Suppressor macrophage treated with lipopolysaccharide for 4 hours (primary cell): ENCODE measurements around the gene TNFSF4.
"Not testable (repeated sequence)": the region's sequence is repeated elsewhere in the genome, so short reads cannot be mapped to it uniquely, and the experiment has no call there.

Source experiments
- DNase-seq: peaks from one replicate; pipeline ENCODE4 v3.0.0-alpha.2; 2020

TNFSF4 gene

DNA sequence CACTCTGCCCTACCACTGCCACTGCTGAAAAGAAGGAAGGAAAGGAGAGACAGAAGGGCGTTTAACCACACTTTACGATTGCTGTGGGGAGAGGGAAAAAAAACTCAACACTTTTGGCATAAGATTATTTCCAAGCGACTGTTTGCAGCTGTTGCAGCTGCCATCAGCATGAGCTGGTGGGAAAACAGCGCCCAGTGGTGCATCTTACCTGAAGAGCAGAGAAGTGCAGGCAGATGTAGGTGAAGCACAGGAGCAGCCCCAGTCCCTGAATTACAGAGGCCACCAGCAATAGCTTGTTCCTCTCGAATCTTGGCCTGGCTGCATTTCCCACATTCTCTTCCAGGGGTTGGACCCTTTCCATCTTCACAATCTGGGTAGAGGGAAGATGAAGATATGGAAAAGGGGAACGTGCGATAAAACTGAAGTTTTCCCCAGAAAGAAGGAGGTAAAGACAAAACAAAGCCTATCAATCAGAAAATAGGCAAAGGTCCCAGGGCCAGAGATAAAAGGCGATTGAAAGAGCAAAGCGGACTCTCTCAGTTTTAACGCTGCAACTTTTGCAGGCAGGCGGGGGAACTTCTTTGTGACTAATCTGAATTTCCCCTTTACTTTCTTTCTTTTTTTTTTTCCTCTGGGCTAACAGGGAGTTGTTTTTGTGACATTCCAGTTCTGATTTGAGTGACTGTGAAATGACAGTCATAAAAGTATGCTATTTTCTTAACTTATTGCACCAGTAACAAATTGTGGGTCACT is at the start of gene TNFSF4:
Gene TNFSF4, minus strand, starts transcription at position 516 of the 753 bp plus-strand sequence. Its CDS starts 155 bp downstream, at position 361.
- peak; percentile 75 for DNase-seq

- DNase-seq: peak; percentile 54
These were observed 48.2 kb upstream of the TNFSF4 start for GRCh38 chr1:173255214-173255813.

GRCh38 chr1:173253046-173253445 is 45.9 kb upstream of the TNFSF4 start:
- no peak for DNase-seq

DNA sequence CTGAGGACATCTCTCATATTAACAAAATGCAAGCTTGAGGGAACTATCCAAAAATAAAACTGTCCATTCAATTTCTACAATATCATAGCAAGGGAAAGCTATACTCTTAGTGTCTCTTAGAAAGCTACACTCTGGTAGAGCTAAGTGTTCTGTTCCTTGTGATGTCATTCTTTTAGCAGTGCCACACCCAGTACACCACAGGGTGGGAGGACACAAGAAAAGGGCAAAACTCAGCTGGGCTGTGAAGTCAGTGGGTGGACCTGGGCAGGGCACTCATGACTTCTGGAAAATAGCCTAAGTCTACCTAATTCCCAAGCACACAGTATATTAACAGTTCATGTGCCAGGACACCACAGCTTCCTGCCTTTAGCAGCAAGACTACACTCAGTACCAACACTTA is 42.2 kb upstream of the TNFSF4 start:
- DNase-seq: peak; percentile 44

DNA sequence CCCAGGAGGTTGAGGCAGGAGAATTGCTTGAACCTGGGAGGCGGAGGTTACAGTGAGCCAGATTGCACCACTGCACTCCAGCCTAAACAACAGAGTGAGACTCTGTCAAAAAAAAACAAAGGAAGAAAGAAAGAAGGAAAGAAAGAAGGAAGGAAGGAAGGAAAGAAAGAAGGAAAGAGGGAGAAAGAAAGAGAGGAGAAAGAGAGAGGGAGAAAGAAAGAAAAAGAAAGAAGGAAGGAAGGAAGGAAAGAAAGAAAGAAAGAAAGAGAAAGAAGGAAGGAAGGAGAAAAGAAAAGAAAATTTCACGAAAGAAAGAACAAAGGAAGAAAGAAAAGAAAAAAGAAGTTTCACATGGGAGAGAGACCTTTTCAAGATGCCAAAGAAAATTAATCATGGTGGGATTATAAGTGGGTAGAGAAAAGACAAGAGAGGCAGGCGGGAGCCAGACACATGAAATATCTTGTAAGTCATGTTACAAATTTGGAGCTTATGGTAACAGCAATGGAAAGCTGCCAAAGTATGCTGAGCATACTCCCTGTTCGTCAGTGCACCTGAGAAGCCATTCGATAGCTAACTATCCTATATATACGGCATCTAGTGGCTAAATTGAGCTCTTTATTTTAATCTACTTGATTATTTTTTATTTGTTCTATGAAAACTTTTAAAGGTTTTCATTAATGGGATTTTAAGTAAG is 41.3 kb upstream of the TNFSF4 start:
- DNase-seq: no peak

DNA sequence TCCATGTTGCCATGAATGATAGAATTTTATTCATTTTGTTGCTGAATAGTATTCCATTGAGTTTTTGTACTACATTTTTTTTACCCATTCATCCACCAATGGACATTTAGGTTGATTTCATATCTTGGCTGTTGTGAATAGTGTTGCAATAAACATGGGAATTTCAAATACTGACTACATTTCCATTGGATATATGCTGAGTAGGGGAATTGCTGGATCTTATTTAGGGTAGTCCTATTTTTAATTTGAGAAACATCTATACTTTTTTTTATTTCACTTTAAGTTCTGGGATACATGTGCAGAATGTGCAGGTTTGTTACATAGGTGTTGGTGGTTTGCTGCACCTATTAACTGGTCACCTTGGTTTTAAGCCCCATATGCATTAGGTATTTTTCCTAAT is 38.8 kb upstream of the TNFSF4 start:
- DNase-seq: no peak

DNA sequence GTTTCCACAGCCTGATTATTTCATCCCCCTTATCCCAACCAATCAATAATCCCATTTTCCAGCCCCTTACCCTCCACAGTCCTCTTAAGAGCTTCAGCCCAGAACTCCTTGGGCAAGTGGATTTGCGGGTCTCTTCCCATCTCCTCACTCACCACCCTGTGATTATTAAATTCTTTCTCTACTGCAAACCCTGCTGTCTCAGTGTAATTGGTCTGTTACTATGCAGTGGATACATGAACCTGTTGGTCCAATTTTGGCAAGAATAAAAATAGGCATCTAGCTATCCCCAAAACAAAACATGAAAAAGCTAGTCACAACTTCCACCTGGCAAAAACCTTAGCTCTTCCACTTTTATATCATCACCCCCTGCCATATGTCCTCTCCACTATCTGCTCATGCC is 36.2 kb upstream of the TNFSF4 start:
- DNase-seq: no peak

DNA sequence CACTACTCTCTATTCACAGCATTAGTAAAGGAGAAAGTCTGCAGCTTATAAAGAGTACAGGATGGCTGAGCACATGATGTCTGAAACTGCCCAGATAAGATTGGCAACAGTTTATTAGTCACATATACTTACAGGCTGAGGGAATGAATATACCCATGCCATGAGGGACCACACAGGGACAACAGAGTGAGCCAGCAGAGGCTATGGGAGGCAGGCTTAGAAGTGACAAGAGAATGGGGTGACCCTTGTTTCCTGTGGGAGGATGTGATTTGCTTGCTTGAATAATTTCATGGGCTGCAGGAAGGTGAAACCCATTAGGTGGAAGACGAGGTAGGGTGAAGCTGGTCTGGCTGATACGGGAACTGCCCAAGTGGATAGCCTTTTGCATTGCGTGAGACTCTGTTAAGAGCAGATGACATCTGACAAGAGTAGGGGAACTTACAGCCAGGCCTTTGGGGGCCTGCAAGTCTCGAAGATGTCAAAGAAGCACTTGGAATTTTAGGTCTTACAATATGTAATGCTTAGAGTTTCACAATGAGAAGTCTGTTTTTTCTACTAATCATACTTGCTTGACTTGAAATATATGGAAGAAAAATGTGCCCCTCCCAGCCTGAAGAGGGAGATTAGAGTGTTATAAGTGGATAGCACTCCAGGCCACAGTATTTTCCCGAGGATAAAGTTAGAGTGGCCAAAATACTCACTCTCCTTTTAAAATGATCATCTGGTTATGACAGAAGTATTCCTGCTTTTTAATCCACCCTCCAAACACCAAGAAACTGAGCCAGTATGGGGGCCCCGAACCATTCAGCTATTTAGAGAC is 34.6 kb upstream of the TNFSF4 start:
- DNase-seq: no peak

DNA sequence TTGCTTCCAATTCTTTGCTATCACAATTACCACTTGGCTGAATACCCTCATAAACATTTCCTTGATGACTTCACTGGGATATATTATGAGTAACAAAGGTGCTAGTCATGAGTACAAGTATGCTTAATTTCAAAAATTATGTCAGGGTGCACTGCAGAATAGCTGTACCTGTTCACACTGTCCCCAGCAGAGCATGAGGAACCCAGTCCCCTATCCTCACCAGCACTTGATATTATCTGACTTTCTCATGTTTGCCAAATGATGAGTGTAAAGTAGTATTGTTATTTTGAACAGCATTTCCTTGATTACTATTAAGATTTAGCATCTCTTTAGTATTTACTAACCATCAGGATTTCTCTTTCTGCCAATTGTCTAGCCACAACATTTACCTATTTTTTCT is 33.5 kb upstream of the TNFSF4 start:
- DNase-seq: no peak

GRCh38 chr1:173239058-173239457 is 31.9 kb upstream of the TNFSF4 start:
- DNase-seq: no peak

DNA sequence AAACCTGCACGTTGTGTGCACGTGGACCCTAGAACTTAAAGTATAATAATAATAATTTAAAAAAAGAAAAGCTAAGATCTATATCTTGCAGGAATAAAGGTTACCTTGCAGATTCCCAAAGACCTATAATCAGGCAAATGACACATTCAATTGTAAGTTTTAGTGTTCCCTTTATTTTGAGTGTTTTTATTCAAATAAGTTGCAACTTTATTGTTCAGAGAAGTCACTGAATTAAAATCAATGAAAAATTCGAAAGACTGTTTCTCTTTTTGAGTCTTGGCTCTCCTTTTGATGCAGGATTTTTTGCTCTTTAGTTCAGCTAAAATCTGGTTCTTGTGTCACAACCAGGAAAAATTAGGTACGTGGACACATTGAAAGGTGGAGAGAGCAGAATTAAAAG is 27.8 kb upstream of the TNFSF4 start:
- DNase-seq: no peak

DNA sequence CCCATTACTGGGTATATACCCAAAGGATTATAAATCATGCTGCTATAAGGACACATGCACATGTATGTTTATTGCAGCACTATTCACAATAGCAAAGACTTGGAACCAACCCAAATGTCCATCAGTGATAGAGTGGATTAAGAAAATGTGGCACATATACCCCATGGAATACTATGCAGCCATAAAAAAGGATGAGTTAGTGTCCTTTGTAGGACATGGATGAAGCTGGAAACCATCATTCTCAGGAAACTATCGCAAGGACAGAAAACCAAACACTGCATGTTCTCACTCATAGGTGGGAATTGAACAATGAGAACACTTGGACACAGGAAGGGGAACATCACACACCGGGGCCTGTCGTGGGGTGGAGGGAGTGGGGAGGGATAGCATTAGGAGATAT is 27.3 kb upstream of the TNFSF4 start:
- DNase-seq: not testable (repeated sequence)

DNA sequence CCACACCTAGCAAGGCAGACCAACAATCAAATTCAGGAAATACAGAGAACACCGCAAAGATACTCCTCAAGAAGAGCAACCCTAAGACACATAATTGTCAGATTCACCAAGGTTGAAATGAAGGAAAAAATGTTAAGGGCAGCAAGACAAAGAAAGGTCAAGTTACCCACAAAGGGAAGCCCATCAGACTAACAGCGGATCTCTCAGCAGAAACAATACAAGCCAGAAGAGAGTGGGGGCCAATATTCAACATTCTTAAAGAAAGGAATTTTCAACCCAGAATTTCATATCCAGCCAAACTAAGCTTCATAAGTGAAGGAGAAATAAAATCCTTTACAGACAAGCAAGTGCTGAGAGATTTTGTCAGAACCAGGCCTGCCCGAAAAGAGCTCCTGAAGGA is 21.9 kb upstream of the TNFSF4 start:
- DNase-seq: not testable (repeated sequence)

- no peak for DNase-seq
These were observed 17.8 kb upstream of the TNFSF4 start for GRCh38 chr1:173224949-173225348.

- no peak for DNase-seq
These were observed 17.3 kb upstream of the TNFSF4 start for GRCh38 chr1:173224280-173224892.

DNA sequence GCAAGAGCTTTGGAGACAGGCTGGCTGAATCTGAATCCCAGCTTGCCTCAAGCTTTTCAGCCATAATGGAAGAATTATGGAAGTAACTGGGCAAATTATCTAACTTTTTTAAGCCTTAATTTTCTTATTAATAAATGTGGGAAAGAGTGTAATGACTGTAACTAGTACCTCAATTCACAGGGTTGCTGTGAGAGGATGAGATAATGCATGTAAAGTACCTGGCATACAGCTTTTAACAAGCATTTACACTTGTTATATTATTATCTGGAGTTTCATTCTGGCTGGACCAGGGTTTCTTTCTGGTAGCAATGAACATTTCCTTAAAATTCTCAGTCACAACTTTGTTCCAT is 15.9 kb upstream of the TNFSF4 start:
- no peak for DNase-seq

- DNase-seq: no peak
These were observed 15.3 kb upstream of the TNFSF4 start for GRCh38 chr1:173222149-173223030.

DNA sequence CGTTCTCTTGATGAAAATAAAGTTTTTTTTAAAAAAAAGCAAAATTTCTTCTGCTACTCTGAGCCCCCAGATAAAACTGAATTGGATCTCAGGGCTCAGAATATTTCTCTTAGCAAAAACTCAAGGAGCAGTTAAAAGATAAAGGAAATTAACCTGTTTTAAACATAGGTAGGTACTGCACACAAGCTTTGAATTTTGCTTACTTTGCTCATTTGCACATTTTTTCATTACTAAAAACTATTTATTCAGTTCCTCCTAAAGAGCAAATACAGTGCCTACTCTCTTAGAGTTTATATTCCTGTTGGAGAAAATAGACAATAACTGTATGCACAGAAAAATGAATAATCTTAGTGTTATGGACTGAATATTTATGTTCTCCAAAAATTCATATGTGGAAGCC is 13.0 kb upstream of the TNFSF4 start:
- no peak for DNase-seq

GRCh38 chr1:173213665-173214064 is 6.5 kb upstream of the TNFSF4 start:
- DNase-seq: no peak

DNA sequence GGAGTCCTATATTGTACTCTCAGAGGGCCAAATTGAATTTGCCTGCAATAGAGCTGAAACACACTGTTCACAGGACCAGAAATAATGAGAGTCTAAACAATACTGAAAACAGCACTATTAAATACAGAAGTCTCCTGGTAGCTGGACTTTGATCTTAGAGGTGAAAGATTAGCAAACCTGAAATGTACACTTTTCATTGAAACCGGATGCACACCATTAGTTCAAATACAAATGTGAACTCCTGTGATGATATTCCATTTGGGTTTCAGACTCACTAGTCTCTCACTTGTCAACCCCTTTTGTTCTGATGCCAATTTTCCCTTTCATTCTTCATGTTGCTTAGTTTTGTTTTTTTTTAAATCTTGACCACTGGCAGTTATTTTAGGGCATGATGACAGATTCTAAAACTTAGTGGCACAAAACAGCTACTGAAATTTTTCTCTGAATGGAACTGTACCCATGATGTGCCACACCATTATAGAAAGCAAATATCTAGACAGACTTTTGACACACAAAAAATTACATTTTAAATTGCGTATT is 5.9 kb upstream of the TNFSF4 start:
- no peak for DNase-seq

DNA sequence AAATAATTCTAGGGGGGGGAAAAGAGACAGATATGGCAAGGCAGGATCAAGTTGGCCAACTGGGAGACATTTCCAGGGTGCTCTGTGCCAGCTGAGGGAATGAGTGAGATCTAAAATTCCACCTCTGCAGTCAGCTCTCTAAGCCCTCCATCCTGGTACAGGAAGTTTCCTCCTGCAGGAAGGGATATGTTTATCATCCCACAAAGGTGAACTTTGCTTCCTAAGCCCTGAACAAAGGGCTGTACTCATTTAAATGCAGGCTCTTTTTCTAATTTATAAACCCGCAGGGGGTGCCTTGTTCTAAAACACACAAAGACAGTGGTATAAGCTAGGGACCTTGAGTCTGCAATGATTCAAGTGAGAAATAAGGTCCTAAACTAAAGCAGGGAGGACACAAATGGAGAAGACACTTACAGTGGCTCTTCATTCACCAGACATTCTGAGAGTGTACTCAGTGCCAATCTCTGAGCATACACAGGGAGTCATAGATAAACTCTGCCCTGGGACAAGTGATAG is 3.6 kb upstream of the TNFSF4 start:
- DNase-seq: no peak
